IPS DF 19.7 (cell line): ENCODE results near the gene CREB3.

Experiments
- DNase-seq: peaks from one replicate; pipeline ENCODE4 v3.0.0-alpha.2; 2013; ENCODE audit warnings: low read depth, low spot score

The CREB3 gene

GRCh38 chr9:35776018-35776417 lies 43.6 kb downstream of the CREB3 start:
- no peak for DNase-seq

DNA sequence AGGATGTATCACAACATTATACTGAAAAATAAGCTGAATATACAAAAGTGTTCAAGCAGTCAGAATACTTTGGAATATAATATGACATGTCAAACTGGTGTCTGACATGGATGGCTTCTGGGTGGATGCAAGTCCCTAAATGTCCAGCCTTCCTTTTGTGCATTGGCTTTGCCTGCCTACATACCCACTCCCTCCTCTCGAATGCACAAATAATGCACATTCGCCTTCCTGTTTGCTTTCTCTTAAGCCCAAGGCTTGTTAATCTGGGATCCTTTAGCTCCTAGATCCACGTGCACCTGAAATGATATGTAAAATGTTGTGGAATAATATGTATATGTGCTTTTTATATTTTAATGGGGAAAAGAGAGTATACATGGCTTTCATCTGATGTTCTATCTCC lies 46.0 kb downstream of the CREB3 start:
- no peak for DNase-seq

GRCh38 chr9:35781066-35781465 lies 48.6 kb downstream of the CREB3 start:
- no peak for DNase-seq

DNA sequence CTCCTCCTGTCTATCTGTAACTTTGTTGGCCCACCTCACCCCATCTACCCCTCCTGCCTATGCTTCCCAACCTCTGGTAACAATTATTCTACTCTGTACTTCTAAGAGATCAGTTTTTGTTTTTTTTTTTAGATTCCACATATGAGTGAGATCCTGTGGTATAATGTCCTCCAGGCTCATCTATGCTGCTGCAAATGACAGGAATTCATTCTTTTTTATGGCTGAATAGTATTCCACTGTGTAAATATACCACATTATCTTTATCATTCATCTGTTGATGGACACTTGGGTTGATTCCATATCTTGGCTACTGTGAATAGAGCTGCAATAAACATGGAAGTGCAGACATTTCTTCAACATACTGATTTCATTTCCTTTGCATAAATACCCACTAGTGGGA lies 51.0 kb downstream of the CREB3 start:
- no peak for DNase-seq
